GM12872 (cell line): Measurements from ENCODE around the gene CARMIL1.

Experiments used
- CTCF ChIP-seq: IDR thresholded peaks from 3 replicates; pipeline ENCODE4 v1.5.1; 2011; ENCODE audit warnings: low read depth, mild to moderate bottlenecking, low read length, moderate library complexity; ENCODE audit not compliant: insufficient read depth

The CARMIL1 gene

GRCh38 chr6:25413207-25413905 lies 134.2 kb downstream of the CARMIL1 start:
- TF ChIP-seq CTCF = no peak

DNA sequence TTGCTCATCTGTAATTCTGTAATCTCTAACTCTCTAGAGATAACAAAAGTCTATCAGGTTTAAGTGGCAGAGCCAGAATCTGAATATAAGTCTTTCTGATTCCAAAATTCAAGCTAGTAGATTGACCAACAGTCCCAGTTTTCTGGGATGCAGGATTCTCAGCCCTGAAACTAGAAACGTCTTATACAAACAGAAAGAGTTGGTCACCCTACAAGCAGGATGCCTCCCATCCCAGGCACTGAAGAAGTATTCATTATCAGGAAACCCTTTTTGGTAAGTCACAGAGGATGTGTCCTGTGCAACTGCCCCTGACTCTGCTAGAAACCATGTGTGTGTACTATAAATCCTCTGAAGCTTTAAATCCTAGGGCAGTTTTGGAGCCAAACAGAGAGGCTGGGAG lies 135.0 kb downstream of the CARMIL1 start:
- TF ChIP-seq CTCF = no peak

DNA sequence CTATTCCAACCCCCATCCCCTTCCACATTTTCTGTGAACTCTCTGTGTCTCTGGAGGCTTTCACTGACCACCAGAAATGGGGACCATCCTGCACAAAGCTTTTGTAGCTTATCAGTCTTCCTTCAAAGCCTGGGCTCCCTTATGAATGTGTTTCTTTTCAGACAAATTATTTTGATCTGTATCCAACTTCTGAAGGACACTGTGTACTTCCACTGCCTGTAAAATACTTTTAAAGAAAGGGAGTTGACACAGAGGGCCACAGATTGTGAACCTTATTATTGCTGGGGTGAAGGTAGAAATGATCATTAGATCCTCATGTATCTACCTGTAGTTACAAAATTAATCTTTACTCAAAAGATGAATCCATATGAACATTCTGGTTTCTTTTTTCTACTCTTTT lies 135.6 kb downstream of the CARMIL1 start:
- TF ChIP-seq CTCF = no peak

DNA sequence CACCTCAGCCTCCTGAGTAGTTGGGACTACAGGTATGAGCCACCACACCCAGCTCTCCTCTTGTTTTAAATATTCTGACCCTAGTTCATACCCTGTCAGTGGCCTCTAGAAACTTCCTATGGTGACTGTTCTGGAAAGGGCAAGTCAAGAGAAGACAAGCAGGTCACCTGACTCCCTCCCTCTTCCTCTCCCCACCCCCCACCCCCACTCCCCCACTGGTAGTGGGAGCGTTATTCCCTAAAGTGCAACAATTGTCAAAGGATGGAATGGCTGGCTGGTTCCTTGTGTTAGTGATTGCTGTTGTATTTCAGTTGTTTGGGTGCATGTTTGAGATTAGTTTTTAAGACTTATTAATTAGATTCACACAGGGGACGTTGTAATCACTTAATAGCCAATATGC lies 136.1 kb downstream of the CARMIL1 start:
- no peak for TF ChIP-seq CTCF

DNA sequence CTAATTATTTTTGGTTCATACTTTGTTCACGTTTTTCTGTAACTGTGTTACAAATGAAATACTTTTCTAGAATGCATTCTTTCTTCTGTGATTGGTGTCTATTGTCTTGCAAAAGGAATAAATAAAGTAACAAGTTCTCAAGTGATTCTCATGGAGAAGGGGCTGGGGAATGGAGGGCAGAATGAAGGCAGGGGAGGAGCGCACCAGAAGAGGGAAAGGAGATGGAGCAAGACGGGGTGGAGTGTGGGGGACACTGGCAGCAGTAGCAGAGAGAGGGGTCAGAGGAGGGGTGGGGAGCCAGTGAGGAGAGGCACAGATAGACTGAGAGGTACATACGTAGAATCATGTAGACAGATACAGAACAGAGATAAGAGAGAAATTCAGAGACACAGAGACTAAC lies 136.5 kb downstream of the CARMIL1 start:
- no peak for TF ChIP-seq CTCF

DNA sequence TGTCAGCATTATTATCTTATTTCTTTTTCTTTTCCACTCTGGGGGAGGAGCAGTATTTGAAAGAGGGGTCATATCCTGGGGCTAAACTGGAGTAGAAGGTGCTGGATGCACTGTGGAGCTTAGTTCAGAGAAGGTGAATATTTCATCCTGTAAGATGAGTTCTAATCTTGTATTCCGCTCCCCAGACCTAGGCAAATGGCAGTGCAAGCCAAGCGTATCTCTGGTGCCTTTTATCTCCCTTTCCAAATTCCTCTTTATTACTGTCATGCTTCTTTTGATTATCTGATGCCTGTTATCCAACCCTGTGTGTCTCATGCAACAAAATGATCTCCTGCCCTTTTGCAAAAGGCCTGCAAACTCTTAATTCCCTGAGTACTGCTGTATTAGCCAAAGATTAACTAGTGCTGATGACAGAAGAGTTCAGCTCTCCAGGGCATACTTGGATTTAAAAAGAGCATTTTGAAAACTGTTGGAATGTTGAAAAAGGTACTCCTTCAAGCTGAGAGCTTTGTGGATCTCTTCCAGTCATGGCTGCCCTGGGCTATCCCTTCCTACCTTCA lies 138.0 kb downstream of the CARMIL1 start:
- no peak for TF ChIP-seq CTCF

- no peak for TF ChIP-seq CTCF
Observed at GRCh38 chr6:25418454-25419052, 139.4 kb downstream of the CARMIL1 start.
